Hippocampal formation (tissue), 2 donors: ENCODE measurements around the gene ARMH1.
"Not testable (repeated sequence)": the region's sequence is repeated elsewhere in the genome, so short reads cannot be mapped to it uniquely, and the experiment has no call there.

ENCODE experiments used
- DNase-seq, 2 donors: peaks; one replicate each; lab custom pipeline; 2025; lab: John Stamatoyannopoulos, UW

Gene ARMH1

DNA sequence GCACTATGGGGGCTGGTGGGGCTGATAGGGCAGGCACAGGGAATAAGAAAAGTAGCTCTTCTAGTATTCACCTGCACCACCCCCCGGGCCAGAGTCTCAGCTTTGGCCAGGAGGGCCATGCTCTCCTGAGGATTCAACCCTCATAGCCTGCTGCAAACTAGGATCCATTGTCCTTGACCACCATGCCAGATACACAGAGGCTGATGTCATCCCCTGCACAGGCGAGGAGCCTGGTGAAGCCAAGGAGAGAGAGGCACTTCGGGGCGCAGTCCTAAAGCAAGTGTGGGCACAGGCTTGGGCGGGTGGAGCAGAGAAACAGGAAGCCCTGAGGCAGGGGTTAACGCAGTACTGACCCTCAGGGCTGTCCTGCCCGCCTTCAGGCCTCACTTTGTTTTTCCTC is 29.7 kb upstream of the ARMH1 start:
- no peak for DNase-seq

DNA sequence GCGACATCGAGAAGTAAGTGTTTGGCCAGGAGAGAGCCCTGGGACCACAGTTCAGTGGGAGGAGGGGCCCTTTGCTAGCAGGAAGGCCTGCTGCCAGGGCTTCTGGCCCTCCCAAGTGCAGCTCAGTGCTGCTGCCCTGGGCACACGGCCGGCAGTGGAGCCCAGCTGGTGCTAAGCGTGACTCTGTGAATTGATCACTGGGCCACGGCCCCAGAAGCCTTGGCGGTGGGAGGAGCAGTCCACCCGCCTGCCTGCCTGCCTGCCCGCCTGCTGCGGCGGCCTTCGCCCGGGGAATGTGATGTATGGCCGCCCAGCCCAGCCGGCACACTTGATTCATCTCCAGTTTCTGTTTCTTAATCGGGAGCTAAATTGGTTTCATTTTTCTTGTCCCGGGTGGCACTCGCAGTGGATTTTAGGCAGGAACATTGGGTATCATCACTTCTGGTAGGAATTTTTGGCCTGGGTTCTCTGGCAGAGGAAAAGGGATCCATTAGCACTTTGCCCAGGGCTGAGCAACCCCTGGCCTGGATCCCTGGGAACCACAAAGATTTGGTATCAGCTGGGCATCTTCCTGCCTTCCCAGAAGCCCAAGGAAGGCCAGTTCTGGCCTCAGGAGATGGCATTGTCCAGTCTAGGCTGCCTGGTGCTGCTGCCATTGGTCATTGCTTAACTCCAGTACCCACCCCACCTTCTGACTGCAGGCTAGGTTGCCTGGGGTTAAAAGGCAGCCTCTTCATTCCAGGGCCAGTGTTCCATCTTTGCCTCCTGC is 28.9 kb upstream of the ARMH1 start:
- DNase-seq: peak; percentile 86 to 91

DNA sequence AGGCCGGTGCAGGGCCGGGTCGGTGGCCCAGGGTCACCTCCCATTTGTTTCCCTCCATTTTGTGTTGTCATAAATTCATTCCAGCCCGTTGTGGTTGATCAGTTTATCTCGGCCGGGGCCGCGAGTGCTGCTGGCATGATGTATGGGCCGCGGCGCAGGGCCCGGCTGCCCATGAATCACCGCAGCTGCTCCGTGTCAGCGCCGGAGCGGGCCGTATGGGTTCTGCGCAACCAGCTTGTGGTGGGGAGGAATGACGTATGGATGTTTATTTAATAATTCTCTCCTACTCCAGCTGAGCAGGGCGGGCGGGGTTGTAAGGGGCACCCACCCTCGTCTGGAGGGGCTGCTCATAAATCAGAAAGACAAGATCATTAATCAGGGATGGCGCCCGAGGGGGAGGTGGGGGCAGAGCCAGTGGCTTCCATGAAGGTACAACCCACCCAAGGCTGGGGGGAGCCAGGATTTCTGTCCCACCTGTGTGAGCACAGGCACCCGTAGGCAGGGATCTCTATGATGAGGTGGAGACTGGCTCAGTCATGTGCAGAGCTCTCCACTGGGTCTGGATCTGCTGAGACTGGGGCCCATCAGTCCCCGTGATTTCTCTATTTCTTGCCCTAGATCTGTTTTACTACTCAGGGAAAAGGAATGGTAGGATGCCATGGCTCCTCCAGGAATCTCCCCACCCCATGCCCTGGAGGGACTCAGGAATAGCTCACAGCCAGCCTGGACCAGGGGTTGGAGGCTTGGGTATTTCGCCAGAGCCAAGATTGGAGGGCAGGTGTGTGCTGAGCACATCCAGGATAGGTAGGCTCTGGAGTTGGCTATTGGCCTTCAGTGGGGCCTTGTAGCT is 28.0 kb upstream of the ARMH1 start:
- no peak for DNase-seq

DNA sequence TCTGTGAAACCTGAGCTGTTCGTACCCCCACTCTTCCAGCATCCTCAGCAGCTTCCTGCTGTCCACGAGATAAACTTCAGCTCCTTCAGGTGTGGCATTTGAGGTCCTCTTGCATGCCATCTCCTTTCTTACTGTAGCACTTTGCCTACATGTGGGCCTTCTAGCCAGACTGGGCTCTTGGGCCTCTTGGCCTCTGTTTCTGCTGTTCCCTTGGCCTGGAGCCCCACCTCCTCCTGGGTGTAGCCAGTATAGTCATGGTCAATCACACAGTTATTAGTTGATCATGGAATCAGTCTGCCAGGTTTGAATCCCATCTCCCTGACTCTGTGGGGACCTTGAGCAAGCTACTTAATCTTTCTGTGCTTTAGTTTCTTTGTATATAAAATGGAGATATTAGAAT is 26.6 kb upstream of the ARMH1 start:
- DNase-seq: no peak

DNA sequence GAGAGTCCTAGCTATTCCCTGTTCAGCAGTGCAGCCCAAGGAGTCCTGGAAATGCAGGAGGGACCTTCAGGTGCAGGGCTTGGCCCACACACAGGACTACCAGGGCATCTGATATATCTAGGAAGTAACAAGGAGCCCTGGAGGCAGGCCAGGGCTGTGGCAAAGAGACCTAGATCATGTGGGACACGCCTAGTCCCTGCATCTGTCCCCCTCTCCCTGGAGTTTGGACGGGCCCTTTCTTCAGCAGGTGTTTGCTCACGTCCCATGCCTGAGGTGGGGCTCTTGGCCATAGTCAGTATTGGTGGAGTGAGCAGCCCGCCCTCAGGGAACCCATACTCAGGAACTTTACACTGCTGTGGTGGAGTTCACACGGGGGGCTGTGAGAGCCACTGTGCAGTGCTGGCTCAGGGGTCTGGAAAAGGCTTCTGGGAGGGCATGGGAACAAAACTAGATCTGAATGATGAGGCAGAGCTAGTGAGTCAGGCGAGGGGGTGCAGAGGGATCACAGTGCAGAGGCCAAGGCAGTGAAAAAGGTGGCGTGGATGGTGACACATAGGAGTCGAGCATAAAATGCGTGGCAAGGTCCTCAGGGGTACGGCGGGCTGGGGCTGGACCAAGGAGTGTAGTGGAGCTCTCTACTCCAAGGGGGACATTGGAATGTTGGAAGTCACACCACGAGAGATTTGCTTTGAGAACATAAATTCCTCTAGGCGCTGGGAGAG is 25.8 kb upstream of the ARMH1 start:
- no peak for DNase-seq

DNA sequence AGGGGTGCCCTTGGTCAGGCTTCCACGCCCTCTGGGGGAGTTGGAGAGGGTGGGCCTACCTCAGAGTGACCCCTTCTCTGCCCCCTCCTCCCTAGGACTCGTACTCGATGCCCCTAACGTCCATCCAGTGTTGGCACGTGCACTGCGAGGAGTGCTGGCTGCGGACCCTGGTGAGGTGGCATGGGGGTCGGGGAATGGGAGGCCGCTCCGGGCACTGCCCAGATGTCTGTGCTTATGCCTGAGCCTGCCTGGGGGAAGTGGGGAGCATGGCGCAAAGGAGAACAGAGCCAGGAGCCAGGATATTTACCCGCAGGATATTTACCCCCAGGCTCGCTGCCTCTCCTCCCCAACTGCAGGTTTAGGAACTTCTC is 24.7 kb upstream of the ARMH1 start:
- no peak for DNase-seq

DNA sequence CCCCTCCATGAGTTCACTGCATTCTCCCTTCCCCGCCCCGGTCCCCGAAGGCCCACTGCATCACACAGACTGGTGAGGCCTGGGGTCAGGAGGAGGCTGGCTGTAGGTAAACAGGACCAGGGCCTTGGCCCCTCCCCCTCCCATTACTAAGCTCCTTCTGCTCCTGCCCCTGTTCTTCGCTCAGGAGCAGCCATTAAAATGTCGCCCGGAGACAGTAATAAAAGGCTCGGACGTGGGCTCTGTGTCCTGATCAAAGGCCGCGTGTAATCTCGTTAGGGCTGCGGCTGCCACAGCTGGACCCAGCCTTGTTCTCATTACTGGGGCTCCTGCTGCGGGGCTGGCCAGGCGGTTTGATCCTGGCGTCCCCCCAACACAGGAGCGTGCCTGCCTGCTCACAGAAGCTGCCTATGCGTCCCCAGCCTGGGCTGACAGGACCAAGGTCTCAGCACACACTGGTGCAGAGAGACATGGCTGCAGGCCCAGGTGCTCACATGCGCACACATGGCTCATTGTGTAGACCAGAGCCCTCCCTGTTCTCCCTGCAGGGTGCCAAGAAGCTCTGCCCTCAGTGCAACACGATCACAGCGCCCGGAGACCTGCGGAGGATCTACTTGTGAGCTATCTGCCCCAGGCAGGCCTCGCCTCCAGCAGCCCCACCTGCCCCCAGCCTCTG is 24.2 kb upstream of the ARMH1 start:
- DNase-seq: peak in 1 of 2 donors; percentile 38

DNA sequence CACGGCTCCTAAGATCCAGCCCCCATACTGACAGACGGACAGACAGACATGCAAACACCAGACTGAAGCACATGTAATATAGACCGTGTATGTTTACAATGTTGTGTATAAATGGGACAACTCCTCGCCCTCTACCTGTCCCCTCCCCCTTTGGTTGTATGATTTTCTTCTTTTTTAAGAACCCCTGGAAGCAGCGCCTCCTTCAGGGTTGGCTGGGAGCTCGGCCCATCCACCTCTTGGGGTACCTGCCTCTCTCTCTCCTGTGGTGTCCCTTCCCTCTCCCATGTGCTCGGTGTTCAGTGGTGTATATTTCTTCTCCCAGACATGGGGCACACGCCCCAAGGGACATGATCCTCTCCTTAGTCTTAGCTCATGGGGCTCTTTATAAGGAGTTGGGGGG is 23.4 kb upstream of the ARMH1 start:
- no peak for DNase-seq

DNA sequence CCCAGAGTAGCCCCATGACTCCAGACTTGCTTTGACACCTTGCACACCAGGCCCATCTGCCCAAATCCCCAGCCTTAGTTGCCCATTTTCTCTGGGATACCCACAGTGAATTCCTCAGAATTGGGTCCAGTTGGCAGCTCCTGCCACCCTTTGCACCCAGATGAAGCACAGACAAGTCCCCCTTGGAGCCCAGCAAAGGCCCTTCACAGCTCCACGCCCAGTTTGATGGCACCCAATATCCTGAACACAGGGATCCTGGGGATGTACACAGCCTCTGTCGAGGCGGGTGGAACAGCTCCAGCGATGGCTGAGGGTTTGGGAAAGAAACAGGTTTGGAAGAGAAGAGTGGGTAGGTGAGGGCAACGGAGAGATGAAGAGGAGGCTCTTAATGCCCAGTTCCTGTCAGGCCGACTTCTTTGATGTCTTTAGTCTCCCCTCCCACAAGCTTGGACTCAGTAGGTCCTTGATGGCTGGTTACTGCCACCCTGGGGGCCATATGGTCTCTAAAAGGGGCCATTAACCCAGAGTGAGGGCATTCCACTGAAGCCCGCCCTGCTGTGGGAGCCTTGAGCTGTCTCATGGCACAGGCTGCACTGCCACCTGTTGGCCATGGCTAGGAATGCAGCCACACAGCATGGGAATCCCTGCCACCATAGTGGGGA is 21.9 kb upstream of the ARMH1 start:
- DNase-seq: peak; percentile 70 to 76

DNA sequence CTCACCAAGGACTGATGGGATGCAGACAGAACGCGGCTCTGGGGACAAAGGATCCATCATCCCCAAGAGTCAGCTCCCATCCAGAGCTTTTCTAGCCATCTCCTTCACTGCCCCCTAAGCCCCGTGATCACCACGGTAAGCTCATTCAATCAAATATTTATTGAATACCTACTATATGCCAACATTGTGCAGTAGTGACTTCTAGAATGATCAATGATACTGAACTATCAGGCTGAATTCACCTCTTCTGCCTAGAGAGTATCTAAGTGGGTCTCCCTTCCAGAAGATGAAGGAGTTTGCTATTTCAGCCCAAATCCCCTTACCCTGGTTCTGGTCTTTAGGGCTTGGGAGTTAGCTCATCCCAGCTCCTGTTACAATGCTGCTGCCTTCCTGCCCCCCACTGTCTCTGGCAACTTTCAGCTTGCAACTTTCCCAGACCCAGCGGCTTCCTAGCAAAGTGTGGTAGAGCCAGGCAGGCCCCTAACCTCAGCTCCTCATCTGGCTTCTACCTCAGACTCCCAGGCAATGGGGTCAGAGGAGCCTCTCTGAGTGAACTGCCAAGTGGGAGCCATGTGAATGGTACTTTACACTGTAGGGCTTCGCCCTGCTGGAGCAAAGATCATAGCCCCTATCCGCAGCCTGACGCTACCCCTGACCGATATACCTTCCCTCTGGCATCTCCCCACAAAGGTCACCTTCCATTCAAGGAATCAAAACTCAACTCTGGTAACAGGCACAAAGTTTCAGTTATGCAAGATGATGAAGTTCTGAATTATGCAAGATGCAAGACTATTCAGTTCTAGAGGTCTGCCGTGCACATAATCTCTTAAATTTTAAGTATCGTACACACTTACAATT is 21.2 kb upstream of the ARMH1 start:
- DNase-seq: no peak

DNA sequence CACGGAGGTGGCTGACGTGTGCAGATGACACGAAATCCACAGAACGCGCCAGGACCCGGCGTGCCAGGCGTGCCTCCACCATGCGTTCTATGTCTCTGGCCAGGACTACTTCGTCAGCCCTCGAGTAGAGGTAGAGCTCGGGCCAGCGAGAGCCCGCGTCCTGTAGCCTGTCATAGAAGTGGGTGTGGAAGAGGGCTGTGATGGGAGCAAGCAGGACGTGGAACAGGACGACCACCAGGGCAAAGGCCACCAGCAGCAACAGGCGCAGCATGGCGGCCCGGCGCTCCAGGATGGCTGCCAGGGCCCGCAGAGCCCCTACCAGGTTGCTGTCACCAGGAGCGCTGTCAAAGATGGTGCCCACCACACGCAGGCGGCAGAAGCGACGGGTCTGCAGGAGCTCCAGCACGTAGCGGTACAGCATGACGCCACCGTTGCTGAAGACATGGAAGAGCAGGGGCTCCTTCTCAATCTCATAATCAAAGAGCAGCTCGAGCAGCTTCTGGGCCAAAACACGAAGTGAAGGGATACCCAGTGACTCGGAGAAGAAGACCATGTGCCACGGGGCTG is 19.8 kb upstream of the ARMH1 start:
- no peak for DNase-seq

DNA sequence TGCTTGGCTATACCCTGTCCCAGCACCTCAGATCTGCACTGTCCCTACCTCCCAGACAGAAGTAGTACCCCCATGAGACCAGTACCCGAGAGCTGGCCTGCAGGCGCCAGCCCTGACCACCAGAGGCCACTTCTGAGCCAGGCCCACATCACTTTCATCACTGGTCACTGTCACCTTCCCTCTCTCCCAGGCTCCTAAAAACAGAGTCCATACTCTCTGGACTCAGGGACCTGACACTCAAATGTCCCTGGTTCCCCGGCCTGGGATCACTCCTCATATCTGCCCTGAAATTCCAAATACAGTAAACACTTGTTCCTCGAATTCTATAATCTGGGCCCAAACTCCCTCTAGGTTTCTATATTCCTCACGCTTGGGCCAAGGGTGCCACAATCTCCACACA is 18.9 kb upstream of the ARMH1 start:
- no peak for DNase-seq

DNA sequence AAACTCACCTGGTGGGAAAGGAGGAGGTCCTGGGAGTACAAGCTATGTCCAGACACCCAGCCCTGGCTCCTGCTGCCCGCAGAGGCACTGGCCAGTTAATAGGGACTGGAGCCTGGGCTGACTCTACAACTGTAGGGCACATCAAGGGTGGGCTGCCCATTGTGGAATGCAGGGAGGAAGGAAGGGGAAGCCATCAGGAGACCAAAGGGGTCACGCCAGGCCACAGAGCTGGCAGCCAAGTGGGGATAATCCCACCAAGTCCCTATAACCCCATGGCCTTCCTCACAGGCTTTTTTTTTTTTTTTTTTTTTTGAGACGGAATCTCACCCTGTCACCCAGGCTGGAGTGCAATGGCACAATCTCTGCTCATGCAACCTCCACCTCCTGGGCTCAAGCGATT is 14.9 kb upstream of the ARMH1 start:
- no peak for DNase-seq

DNA sequence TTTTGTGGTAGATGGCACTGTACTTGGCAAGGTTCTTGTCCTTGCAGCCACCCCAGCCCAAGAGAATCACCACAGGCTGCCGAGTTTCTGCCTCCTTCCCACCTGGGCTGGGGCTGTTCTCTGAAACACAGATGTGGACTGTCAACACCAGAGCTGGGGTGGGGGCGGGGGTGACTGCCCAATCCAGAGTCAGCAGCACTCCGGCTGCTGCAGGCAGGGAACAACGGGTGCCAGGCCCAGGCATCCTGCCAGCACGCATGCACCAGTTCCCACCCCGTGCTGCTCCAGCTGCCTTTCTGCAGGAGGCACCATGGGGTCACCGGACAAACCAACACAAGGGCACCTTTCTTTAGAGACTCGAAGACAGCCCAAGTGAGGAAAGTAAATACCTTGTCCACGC is 14.3 kb upstream of the ARMH1 start:
- peak; percentile 68 to 83 for DNase-seq

DNA sequence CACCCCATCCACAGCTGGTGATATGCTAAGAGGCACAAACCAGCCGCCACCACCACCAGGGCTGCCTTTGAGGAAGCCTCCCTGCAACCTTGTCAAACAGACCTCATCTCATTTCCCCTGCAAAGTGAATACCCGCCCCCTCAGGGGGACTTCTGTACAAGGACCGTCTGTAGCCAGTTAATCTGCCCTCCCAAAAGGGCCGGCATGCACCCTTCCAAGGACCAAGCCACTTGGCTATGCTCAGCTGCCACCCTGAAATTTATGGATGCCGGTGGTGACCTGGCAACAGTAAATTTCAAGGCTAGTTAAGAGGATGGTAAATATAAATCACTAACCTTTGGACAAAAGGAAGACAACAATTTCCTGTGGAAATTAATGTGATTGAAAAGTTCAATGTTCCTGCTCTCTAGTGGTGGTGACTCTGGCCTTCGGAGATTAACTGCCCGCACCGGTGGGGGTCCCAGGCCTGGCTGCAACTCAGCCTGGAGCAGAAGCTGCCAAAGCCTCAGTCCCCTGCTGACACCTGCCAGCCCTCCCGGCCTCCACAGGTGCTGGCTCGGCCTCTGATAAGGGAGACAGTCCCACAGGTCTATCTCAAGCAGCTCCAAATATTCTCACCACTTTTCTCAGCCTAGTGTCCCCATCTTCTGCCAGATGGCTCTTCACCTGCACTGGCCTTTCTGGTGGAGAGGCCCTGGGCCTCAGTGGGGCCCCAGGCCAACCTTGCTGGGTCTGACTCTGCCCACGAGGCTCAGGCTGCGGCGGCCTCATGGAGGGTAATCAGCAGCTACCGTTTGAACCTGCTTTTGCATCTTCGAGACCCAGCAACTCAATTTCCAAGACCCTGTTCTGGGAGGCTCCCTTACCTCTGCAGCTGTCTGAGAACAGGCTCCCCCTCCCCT is 12.5 kb upstream of the ARMH1 start:
- DNase-seq: no peak

DNA sequence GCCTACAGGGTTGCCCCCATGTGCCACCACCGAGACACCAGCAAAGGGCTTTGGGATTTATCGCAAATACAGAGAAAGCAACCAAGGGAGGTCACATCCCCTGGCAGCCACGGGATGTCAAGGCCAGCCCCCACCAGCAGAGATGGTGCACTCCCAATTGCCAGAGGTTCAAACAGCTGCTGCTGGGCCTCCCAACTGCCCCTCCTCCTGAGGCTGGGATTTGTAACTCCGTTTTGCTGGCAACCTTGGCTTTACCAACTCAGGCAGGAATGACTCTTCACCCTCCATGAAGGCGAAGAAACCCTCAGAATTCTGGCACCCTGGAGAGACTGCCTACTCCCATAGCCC is 11.9 kb upstream of the ARMH1 start:
- DNase-seq: no peak

DNA sequence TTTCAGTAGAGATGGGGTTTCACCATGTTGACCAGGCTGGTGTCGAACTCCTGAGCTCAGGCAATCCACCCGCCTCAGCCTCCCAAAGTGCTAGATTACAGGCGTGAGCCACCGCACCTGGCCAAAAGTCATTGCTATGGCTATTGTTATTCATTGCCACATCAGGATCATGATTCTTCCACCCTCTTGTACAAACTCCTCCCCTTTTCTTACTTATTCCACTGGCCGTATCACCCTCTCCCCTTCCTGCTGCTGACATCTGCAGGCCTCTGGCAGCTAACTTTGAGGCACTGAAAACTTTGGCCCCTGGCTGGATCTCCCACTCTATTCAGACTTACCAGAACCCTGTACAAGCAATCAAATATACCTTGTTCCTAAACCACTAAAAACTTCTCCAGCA is 11.1 kb upstream of the ARMH1 start:
- DNase-seq: no peak

DNA sequence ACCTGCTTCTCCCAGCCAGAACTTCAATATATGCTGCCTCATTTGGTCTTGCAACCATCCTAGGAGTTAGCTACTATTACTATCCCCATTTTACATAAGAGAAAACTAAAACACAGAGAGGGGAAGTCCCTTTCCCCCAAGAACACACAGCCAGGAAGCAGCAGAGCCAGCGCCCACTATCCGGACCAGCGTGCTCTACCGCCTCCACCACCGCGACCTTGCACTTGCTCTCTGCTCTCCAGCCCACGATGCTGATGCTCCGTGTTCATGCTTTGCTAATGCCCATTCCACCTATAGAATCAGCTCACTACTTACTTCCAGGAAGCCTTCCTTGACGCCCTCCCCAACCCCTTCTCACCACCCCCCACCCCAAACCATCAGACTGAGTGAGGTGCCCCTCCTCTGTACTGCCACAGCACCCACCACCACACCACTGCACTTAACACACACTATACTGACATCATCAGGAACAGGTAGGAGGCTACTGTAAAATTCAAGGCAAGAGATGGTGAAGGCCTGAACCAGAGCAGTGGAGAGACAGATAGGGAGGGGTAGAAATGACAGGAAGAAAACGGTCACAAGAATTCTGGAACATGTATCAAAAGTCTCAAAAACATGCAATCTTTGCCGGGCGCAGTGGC is 9.7 kb upstream of the ARMH1 start:
- no peak for DNase-seq

DNA sequence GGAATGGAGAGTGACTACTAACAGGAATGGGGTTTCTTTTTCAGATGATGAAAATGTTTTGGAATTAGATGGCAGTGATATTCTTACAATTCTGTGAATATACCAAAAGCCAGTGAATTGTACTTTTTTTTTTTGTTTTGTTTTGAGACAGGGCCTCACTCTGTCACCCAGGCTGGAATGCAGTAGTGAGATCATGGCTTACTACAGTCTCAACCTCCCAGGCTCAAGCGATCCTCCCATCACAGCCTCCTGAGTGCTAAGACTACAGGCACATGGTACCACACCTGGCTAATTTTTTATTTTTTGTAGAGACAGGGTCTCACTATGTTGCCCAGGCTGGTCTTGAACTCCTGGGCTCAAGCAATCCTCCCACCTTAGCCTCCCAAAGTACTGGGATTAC is 7.8 kb upstream of the ARMH1 start:
- DNase-seq: not testable (repeated sequence)
